ENCODE data around the gene AKT1.
"Not testable (repeated sequence)": the region's sequence is repeated elsewhere in the genome, so short reads cannot be mapped to it uniquely, and the experiment has no call there.

AKT1 gene

DNA sequence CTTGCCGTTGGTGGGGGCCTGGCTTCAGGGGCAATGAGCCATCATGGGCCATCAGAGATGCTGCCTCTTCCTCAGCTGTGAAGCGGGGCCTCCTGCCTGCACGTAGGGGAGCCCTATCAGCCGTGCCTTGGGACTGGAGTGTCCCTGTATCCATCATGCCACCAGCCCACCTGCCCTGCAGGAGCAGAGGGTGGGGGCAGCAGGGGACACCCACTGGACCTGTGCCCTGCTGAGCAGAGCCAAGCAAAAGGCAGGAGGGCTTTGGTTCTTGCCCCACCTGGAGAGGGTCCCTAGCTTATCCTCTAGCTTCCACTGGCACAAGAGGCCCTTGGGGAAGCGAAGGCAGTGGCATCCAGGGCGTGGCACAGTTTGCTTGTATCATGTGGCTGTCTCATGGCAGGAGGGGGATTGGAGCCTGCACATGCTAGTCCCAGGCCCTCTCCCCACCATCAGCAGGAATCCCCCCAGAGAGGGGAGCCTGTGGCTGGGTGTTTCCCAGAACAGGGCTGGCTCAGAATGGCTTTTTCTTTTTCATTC is 61.4 kb downstream of the AKT1 start:
- TF ChIP-seq, protein P1, sequence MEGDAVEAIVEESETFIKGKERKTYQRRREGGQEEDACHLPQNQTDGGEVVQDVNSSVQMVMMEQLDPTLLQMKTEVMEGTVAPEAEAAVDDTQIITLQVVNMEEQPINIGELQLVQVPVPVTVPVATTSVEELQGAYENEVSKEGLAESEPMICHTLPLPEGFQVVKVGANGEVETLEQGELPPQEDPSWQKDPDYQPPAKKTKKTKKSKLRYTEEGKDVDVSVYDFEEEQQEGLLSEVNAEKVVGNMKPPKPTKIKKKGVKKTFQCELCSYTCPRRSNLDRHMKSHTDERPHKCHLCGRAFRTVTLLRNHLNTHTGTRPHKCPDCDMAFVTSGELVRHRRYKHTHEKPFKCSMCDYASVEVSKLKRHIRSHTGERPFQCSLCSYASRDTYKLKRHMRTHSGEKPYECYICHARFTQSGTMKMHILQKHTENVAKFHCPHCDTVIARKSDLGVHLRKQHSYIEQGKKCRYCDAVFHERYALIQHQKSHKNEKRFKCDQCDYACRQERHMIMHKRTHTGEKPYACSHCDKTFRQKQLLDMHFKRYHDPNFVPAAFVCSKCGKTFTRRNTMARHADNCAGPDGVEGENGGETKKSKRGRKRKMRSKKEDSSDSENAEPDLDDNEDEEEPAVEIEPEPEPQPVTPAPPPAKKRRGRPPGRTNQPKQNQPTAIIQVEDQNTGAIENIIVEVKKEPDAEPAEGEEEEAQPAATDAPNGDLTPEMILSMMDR (IDR thresholded peaks at IDR 0.05; ENCODE audit: low read depth, low read length, missing control alignments), result no peak
- no peak for DNase-seq (ENCODE audit: extremely low read depth, low read depth)
- no peak overlapping the region for H3K4me3 ChIP-seq (replicated peaks; ENCODE audit: low read depth, low read length)

DNA sequence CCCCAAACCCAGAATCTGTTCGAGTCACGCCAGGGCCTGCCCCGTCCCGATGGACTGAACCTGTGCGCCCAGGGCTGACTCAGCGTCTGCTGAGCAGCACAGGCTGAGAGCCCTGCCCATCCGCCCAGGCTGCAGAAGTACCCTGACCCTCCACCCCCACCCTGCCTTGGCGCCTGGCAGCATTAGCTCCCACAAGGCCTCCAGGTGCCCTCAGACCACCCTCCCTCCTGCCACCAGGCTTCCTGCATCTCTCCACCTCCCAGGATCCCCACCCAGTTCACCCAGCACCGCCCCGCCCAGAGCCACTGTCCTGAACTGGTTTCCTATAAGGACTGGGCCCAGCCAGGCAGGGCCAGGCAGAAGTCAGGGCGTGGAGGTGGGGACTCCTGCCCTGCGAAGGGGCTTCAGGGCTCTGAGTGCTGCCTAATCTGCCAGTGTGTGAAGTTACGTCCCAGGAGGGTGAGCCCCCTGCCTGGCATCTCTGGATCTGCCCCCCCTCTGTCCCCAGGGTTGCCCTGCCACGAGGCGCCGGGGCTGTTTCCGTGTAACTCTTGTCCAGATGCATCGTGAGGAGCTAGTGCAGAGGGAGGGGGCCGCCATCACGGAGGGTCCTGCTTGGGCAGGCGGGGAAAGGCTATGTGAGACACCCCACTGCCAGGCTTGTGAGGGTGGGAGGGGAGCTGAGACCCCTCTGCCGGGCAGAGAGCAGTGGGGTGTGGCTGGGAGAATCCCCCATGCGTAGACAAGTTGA is 62.4 kb downstream of the AKT1 start:
- H3K4me3 ChIP-seq (replicated peaks; ENCODE audit: low read depth, low read length), result no peak overlapping the region
- DNase-seq (ENCODE audit: extremely low read depth, low read depth), result no peak
- TF ChIP-seq, protein P1 (IDR thresholded peaks at IDR 0.05; ENCODE audit: low read depth, low read length, missing control alignments), result no peak

DNA sequence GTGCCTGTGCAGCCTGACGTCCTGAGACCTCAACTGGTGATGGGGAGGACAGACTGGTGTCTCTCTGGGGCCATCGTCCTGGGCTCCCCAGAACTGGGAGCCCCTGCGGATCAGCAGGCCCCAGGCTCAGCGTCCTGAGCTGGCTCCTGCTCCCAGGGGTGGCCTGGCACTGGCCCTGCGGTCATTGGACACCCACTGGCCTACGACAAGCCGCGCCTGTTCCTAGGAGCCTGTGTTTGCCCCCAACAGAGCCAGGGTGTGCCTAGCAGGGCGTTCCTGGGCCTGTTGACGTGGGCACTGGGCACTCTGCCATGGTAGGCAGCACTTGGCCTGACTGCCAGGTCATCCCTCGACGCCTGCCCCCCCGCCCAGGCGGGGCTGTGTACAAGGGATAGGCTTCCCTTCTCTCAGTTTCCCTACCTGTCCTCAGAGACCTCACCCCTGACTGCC is 63.2 kb downstream of the AKT1 start:
- no peak overlapping the region for H3K4me3 ChIP-seq (replicated peaks; ENCODE audit: low read depth, low read length)
- DNase-seq (ENCODE audit: extremely low read depth, low read depth), result no peak
- TF ChIP-seq, protein P1 (IDR thresholded peaks at IDR 0.05; ENCODE audit: low read depth, low read length, missing control alignments), result no peak

DNA sequence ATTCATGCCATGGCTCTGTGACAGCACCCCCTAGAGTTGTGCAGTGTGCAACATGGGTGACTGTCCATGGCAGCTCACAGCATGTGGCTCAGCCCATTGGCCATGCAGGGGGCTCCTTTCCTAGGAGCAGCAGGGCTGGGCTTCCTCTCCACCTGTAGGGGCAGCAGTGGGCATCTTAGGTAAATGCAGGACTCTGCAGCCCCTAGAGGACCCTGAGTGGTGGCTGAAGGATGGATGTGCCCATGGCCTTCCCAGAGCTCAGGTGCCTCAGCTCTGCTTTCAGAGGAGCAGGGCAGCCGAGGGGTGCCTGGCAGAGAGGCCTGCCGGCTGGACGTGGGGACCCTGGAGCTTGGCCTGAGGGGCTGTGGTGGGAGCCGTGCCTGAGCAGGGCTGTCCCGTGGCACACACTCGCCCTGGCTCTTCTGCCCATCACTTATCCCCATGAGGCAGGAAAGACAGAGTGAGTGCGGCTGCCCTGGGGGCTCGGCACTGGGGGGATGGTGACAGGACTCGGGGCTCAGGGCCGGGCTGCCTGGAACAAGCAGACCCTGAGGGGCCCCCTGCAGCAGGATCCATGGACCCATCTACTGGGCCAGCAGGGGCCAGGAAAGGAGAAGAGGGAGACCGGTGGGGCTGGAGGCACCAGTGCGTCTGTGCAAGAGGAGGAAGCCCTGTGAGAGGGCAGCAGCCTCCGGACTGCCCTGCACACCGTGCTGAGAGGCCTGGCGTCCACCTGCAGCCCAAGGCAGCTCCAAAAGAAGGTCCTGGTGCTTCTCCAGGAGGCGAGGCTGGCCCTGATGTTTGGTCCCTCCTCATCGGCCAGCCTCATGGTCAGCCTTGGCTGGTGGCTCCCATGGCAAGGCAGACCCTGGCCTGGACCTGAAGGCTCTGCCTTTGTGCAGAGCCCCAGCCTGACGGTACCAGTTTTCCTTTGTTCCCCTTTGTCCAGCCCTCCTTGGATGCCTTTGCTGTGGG is 63.9 kb downstream of the AKT1 start:
- TF ChIP-seq, protein P1 (IDR thresholded peaks at IDR 0.05; ENCODE audit: low read depth, low read length, missing control alignments), result peak; percentile 57
- DNase-seq (ENCODE audit: extremely low read depth, low read depth), result no peak
- no peak overlapping the region for H3K4me3 ChIP-seq (replicated peaks; ENCODE audit: low read depth, low read length)

DNA sequence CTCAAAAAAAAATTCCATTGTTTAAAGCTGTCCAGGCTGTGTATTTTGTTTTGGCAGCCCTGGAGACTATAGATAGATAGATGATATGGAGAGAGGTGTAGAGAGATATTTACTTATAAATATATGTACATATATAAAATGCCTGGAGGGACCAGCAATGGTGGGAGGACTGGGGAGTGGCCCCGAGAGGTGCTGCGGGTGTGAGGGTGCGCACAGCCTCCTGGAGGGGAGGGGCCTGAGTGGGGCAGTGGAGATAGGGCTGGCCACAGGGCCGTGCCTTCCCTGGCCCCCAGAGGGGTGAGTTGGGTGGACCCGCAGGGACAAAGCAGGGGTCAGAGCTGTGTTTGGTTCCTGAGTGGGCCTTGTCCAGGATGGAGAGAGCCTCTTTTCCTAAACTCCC is 65.1 kb downstream of the AKT1 start:
- DNase-seq (ENCODE audit: extremely low read depth, low read depth), result no peak
- TF ChIP-seq, protein P1 (IDR thresholded peaks at IDR 0.05; ENCODE audit: low read depth, low read length, missing control alignments), result no peak
- H3K4me3 ChIP-seq (replicated peaks; ENCODE audit: low read depth, low read length), result no peak overlapping the region

DNA sequence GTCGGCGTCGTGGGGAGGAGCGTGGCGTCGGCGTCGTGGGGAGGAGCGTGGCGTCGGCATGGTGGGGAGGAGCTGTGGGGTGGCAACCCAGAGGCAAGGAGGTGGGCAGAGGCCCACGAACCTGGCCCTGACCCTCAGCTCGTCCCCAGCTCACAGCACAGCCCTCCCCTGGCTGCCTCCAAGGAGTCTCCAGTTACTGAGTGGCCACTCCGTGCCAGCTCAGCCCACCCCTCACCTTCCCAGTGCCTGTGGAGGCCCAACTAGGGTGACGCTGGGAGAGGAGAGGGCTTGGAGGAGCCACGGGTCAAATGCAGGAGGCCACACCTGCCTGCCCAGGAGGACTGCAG is 65.7 kb downstream of the AKT1 start:
- TF ChIP-seq, protein P1 (IDR thresholded peaks at IDR 0.05; ENCODE audit: low read depth, low read length, missing control alignments), result no peak

DNA sequence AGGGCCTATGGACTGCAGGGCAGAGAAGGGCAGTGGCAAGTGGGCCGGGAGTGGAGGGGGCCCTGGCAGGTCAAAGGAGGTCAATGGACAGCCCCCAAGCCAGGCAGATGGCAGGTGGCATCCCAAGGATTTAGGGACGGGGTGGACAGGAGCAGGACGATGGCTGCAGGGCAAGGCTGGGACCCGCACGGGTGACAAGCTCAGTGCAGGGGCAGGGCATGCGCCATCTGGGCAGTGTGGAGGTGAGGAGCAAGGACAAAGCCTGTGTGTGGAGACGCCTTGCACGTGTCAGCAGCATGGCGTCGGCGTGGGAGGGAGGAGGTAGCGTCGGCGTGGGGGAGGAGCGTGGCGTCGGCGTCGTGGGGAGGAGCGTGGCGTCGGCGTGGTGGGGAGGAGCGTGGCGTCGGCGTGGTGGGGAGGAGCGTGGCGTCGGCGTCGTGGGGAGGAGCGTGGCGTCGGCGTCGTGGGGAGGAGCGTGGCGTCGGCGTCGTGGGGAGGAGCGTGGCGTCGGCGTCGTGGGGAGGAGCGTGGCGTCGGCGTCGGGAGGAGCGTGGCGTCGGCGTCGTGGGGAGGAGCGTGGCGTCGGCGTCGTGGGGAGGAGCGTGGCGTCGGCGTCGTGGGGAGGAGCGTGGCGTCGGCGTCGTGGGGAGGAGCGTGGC is 66.2 kb downstream of the AKT1 start:
- DNase-seq (ENCODE audit: extremely low read depth, low read depth), result not testable (repeated sequence)

More for the DNA sequence above, 65.7 kb downstream of the AKT1 start:
- no peak for DNase-seq (ENCODE audit: extremely low read depth, low read depth)
- no peak overlapping the region for H3K4me3 ChIP-seq (replicated peaks; ENCODE audit: low read depth, low read length)

More for the DNA sequence above, 66.2 kb downstream of the AKT1 start:
- H3K4me3 ChIP-seq (replicated peaks; ENCODE audit: low read depth, low read length), result not testable (repeated sequence)
